Esophagus muscularis mucosa (tissue), 2 donors: ENCODE results near the gene CEP350.

Source experiments
- EP300 ChIP-seq: sonication (generic); formaldehyde crosslinking; IDR thresholded peaks from one replicate; pipeline ENCODE4 v1.6.1; 2017; ENCODE audit warnings: antibody characterized with exemption
- POLR2A ChIP-seq: fragments of 450-650 bp; IDR thresholded peaks from one replicate; pipeline ENCODE4 v1.6.1; 2017; ENCODE audit warnings: antibody characterized with exemption, moderate library complexity, mild to moderate bottlenecking, low read depth

- TF ChIP-seq EP300 (no peak), POLR2A (no peak)
These were observed 176.0 kb downstream of the CEP350 start for GRCh38 chr1:180130651-180131050.
